ENCODE measurements around the gene GAB1. TPM values are rescaled to one million over a fixed set of nuclear protein-coding genes. Genes with fewer than 3 reads are reported as not detected.
A peak's percentile ranks its signal among the peaks of the same experiment; 100 is the strongest.

GAB1 gene
- total and polyA plus RNA-seq, 5 experiments from 2014 or later, result 0.63 to 1.1 TPM; not detected in 3

- Mint-ChIP-seq H3K4me1 (peaks cover 0 to 49% (median 0%) of the 10 kb centered on the region in 4 donors), H3K9me3 (no peaks in the 10 kb centered on the region), H3K36me3 (peaks cover 0 to 1% (median 0%) of the 10 kb centered on the region in 3 donors), H3K4me3 (no peak overlapping the region), H3K27ac (no peak overlapping the region), H3K27me3 (peaks cover 0 to 8% (median 2%) of the 10 kb centered on the region in 5 donors)
- ATAC-seq (no peak), DNase-seq (no peak)
- POLR2A ChIA-PET, result no interaction called here
Measured at GRCh38 chr4:143386812-143387211, 50.1 kb downstream of the GAB1 start.

GRCh38 chr4:143389579-143390195 lies 53.0 kb downstream of the GAB1 start:
- H3K27me3 Mint-ChIP-seq, result peaks cover 0 to 11% (median 4%) of the 10 kb centered on the region in 5 donors
- peak overlapping the region in 1 of 10 donors; percentile 26 for H3K27ac Mint-ChIP-seq
- H3K9me3 Mint-ChIP-seq, result no peaks in the 10 kb centered on the region
- peaks cover 0 to 1% (median 0%) of the 10 kb centered on the region in 3 donors for H3K36me3 Mint-ChIP-seq
- H3K4me3 Mint-ChIP-seq, result no peak overlapping the region
- H3K4me1 Mint-ChIP-seq, result peaks cover 0 to 42% (median 0%) of the 10 kb centered on the region in 4 donors
- no peak for ATAC-seq
- POLR2A ChIA-PET, result no interaction called here
- DNase-seq, result no peak

GRCh38 chr4:143390764-143391163 lies 54.1 kb downstream of the GAB1 start:
- H3K36me3 Mint-ChIP-seq, result peaks cover 0 to 1% (median 0%) of the 10 kb centered on the region in 3 donors
- POLR2A ChIA-PET, result no interaction called here
- ATAC-seq (no peak), DNase-seq (no peak)
- peaks cover 0 to 36% (median 0%) of the 10 kb centered on the region in 4 donors for H3K4me1 Mint-ChIP-seq
- H3K27ac Mint-ChIP-seq, result no peak overlapping the region
- peaks cover 0 to 11% (median 4%) of the 10 kb centered on the region in 5 donors for H3K27me3 Mint-ChIP-seq
- H3K4me3 Mint-ChIP-seq, result no peak overlapping the region
- H3K9me3 Mint-ChIP-seq, result no peaks in the 10 kb centered on the region

GRCh38 chr4:143391261-143391660 lies 54.6 kb downstream of the GAB1 start:
- Mint-ChIP-seq H3K27me3 (peaks cover 0 to 16% (median 4%) of the 10 kb centered on the region in 5 donors), H3K36me3 (peaks cover 0 to 1% (median 0%) of the 10 kb centered on the region in 3 donors), H3K4me1 (peaks cover 0 to 36% (median 0%) of the 10 kb centered on the region in 4 donors), H3K27ac (no peak overlapping the region), H3K9me3 (no peaks in the 10 kb centered on the region), H3K4me3 (no peak overlapping the region)
- DNase-seq (no peak), ATAC-seq (no peak)
- POLR2A ChIA-PET, result no interaction called here

- ATAC-seq, result no peak
Measured at GRCh38 chr4:143391895-143392294, 55.2 kb downstream of the GAB1 start.

GRCh38 chr4:143393195-143393594 lies 56.5 kb downstream of the GAB1 start:
- Mint-ChIP-seq H3K27ac (no peak overlapping the region), H3K36me3 (peaks cover 0 to 1% (median 0%) of the 10 kb centered on the region in 3 donors), H3K4me3 (no peak overlapping the region), H3K27me3 (peaks cover 0 to 10% (median 2%) of the 10 kb centered on the region in 5 donors), H3K4me1 (peaks cover 0 to 28% (median 0%) of the 10 kb centered on the region in 4 donors), H3K9me3 (no peaks in the 10 kb centered on the region)
- DNase-seq (no peak), ATAC-seq (no peak)
- POLR2A ChIA-PET, result no interaction called here

More at GRCh38 chr4:143391895-143392294, 55.2 kb downstream of the GAB1 start:
- Mint-ChIP-seq H3K27me3 (peaks cover 0 to 17% (median 4%) of the 10 kb centered on the region in 5 donors), H3K36me3 (peaks cover 0 to 1% (median 0%) of the 10 kb centered on the region in 3 donors), H3K4me1 (peaks cover 0 to 33% (median 0%) of the 10 kb centered on the region in 4 donors), H3K4me3 (no peak overlapping the region), H3K27ac (no peak overlapping the region), H3K9me3 (no peaks in the 10 kb centered on the region)
- DNase-seq, result no peak
- POLR2A ChIA-PET, result no interaction called here

- H3K36me3 Mint-ChIP-seq, result no peaks in the 10 kb centered on the region
- DNase-seq (no peak), ATAC-seq (no peak)
- H3K27ac Mint-ChIP-seq, result no peak overlapping the region
- no peaks in the 10 kb centered on the region for H3K9me3 Mint-ChIP-seq
- H3K27me3 Mint-ChIP-seq, result peaks cover 0 to 9% (median 3%) of the 10 kb centered on the region in 5 donors
- POLR2A ChIA-PET, result no interaction called here
- H3K4me3 Mint-ChIP-seq, result no peak overlapping the region
- peaks cover 0 to 26% (median 0%) of the 10 kb centered on the region in 4 donors for H3K4me1 Mint-ChIP-seq
Measured at GRCh38 chr4:143394739-143395453, 58.2 kb downstream of the GAB1 start.

GRCh38 chr4:143396695-143397094 lies 60.0 kb downstream of the GAB1 start:
- no peaks in the 10 kb centered on the region for H3K36me3 Mint-ChIP-seq
- H3K4me3 Mint-ChIP-seq, result no peak overlapping the region
- H3K4me1 Mint-ChIP-seq, result peaks cover 0 to 14% (median 0%) of the 10 kb centered on the region in 4 donors
- H3K27me3 Mint-ChIP-seq, result peaks cover 0 to 9% (median 3%) of the 10 kb centered on the region in 5 donors
- no peak for DNase-seq
- H3K27ac Mint-ChIP-seq, result no peak overlapping the region
- POLR2A ChIA-PET, result no interaction called here
- ATAC-seq, result no peak
- no peaks in the 10 kb centered on the region for H3K9me3 Mint-ChIP-seq

- Mint-ChIP-seq H3K27ac (no peak overlapping the region), H3K36me3 (no peaks in the 10 kb centered on the region)
- no peak for ATAC-seq
Measured at GRCh38 chr4:143397335-143397734, 60.7 kb downstream of the GAB1 start.

GRCh38 chr4:143397887-143398286 lies 61.2 kb downstream of the GAB1 start:
- Mint-ChIP-seq H3K27ac (no peak overlapping the region), H3K4me1 (peaks cover 0 to 13% (median 0%) of the 10 kb centered on the region in 4 donors), H3K27me3 (peaks cover 0 to 13% (median 3%) of the 10 kb centered on the region in 5 donors), H3K9me3 (no peaks in the 10 kb centered on the region), H3K36me3 (no peaks in the 10 kb centered on the region), H3K4me3 (no peak overlapping the region)
- no peak for ATAC-seq
- no peak for DNase-seq
- POLR2A ChIA-PET, result no interaction called here

More at GRCh38 chr4:143397335-143397734, 60.7 kb downstream of the GAB1 start:
- H3K9me3 Mint-ChIP-seq, result no peaks in the 10 kb centered on the region
- POLR2A ChIA-PET, result no interaction called here
- peaks cover 0 to 12% (median 3%) of the 10 kb centered on the region in 5 donors for H3K27me3 Mint-ChIP-seq
- no peak overlapping the region for H3K4me3 Mint-ChIP-seq
- DNase-seq, result no peak
- H3K4me1 Mint-ChIP-seq, result peaks cover 0 to 10% (median 0%) of the 10 kb centered on the region in 4 donors

GRCh38 chr4:143399113-143399949 lies 62.7 kb downstream of the GAB1 start:
- Mint-ChIP-seq H3K36me3 (no peaks in the 10 kb centered on the region), H3K27ac (no peak overlapping the region), H3K4me1 (peaks cover 0 to 26% (median 4%) of the 10 kb centered on the region in 4 donors), H3K9me3 (no peaks in the 10 kb centered on the region), H3K4me3 (no peak overlapping the region), H3K27me3 (peaks cover 0 to 13% (median 1%) of the 10 kb centered on the region in 5 donors)
- POLR2A ChIA-PET, result no interaction called here
- peak in 1 of 2 donors; percentile 42 for ATAC-seq
- peak in 3 of 10 donors; percentile 17 to 28 (median 19) for DNase-seq

- POLR2A ChIA-PET, result no interaction called here
- ATAC-seq, result no peak
Measured at GRCh38 chr4:143400082-143400481, 63.4 kb downstream of the GAB1 start.

More at GRCh38 chr4:143400082-143400481, 63.4 kb downstream of the GAB1 start:
- no peak for DNase-seq
- Mint-ChIP-seq H3K4me1 (peaks cover 2 to 30% (median 6%) of the 10 kb centered on the region in 4 donors), H3K4me3 (no peak overlapping the region), H3K9me3 (no peaks in the 10 kb centered on the region), H3K27me3 (peaks cover 0 to 13% (median 1%) of the 10 kb centered on the region in 5 donors), H3K36me3 (no peaks in the 10 kb centered on the region), H3K27ac (no peak overlapping the region)

All from naive thymus-derived CD8-positive, alpha-beta T cell (primary cell).